Measurements from ENCODE around the gene GATB.

DNA sequence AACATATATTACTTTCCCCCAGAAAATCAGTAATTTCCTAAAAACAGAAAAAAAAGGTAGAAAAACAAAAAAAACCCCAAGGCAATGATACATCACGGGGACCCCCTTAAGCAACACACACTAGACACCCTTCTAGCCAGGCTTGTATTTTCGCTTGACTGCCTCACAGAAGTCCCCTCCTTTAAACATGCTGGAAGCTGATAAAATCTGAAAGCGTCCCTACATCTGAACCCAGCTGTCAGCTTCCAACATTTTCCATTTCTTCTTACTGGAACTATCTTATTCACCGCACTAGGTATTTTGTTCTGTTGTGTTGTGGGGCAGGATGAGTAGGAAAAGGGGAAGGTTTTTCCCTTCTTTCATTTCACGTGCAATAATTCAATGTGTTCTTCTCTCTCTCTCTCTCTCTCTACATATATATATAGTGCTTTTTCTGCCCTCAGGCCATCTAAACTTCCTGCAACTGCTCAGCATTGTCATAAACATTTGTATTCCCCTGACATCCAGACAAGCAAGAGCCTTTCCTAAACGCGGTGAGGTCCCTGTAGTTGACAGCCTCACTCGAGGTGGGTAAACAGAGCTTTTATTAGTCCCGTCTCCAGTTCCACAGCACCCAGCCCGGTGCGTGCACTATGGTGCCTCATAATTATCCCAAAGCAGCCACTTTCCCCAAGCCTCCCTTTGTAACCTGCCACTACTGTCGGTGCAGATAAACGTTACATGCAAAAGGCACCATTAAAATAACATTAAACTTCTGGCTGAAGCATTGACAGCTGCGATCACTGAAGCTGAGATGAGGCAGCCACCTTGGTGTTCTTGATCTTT is 82.5 kb downstream of the GATB start:
- TF ChIP-seq POLR2AphosphoS5 (IDR thresholded peaks at IDR 0.05; ENCODE audit: low read depth) (no peak), CTCF (IDR thresholded peaks at IDR 0.05; ENCODE audit: insufficient read depth, low read length) (no peak), GABPA (IDR thresholded peaks at IDR 0.05; ENCODE audit: low read depth) (no peak)
- TF ChIP-seq, protein P1, sequence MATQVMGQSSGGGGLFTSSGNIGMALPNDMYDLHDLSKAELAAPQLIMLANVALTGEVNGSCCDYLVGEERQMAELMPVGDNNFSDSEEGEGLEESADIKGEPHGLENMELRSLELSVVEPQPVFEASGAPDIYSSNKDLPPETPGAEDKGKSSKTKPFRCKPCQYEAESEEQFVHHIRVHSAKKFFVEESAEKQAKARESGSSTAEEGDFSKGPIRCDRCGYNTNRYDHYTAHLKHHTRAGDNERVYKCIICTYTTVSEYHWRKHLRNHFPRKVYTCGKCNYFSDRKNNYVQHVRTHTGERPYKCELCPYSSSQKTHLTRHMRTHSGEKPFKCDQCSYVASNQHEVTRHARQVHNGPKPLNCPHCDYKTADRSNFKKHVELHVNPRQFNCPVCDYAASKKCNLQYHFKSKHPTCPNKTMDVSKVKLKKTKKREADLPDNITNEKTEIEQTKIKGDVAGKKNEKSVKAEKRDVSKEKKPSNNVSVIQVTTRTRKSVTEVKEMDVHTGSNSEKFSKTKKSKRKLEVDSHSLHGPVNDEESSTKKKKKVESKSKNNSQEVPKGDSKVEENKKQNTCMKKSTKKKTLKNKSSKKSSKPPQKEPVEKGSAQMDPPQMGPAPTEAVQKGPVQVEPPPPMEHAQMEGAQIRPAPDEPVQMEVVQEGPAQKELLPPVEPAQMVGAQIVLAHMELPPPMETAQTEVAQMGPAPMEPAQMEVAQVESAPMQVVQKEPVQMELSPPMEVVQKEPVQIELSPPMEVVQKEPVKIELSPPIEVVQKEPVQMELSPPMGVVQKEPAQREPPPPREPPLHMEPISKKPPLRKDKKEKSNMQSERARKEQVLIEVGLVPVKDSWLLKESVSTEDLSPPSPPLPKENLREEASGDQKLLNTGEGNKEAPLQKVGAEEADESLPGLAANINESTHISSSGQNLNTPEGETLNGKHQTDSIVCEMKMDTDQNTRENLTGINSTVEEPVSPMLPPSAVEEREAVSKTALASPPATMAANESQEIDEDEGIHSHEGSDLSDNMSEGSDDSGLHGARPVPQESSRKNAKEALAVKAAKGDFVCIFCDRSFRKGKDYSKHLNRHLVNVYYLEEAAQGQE (IDR thresholded peaks at IDR 0.05; ENCODE audit: insufficient replicate concordance, low read depth), result no peak

All from HL-60 (cell line).